HepG2 (cell line): ENCODE measurements around the gene LIME1. TPM values are rescaled to one million over a fixed set of nuclear protein-coding genes. Genes with fewer than 3 reads are reported as not detected.

Experiments used
- CEBPB ChIP-seq: IDR thresholded peaks from 2 replicates; pipeline ENCODE4 v1.6.1; 2011; ENCODE audit warnings: low read depth, low read length, improper control_type of control experiment, borderline replicate concordance
- DMAP1 ChIP-seq: IDR thresholded peaks from 2 replicates; pipeline ENCODE4 v1.6.1; 2016
- IRX3 ChIP-seq: sonication (generic); formaldehyde crosslinking; IDR thresholded peaks from 2 replicates; pipeline ENCODE4 v1.8.1; 2023; ENCODE audit warnings: mild to moderate bottlenecking, low read depth, missing genetic modification reagents, borderline replicate concordance
- NFIB ChIP-seq: sonication (generic); formaldehyde crosslinking; IDR thresholded peaks from 2 replicates; pipeline ENCODE4 v1.9.0; 2021; ENCODE audit warnings: missing genetic modification reagents, mild to moderate bottlenecking, borderline replicate concordance
- RFX1 ChIP-seq: fragments of 450-650 bp; IDR thresholded peaks from 2 replicates; pipeline ENCODE4 v1.6.1; 2017
- SETDB1 ChIP-seq: sonication (generic); formaldehyde crosslinking; IDR thresholded peaks from 2 replicates; pipeline ENCODE4 v1.5.1; 2020; ENCODE audit warnings: missing genetic modification reagents, mild to moderate bottlenecking, borderline replicate concordance
- ZIK1 ChIP-seq: sonication (generic); formaldehyde crosslinking; IDR thresholded peaks from 2 replicates; pipeline ENCODE4 v1.5.0; 2020; ENCODE audit warnings: mild to moderate bottlenecking, low read depth, missing genetic modification reagents, borderline replicate concordance
- ZNF607 ChIP-seq: sonication (generic); formaldehyde crosslinking; IDR thresholded peaks from 2 replicates; pipeline ENCODE4 v1.5.1; 2020; ENCODE audit warnings: missing genetic modification reagents, mild to moderate bottlenecking, borderline replicate concordance
- ZNF713 ChIP-seq: sonication (generic); formaldehyde crosslinking; IDR thresholded peaks from 2 replicates; pipeline ENCODE4 v1.4.0; 2020; ENCODE audit warnings: mild to moderate bottlenecking, missing genetic modification reagents
- polyA plus RNA-seq, 8 experiments: library from polyadenylated mRNA; depleted of rRNA in 3 of 8; stranded (reverse) in 7 of 8; unstranded in 1 of 8; fragments of >200 nt; fragmentation: Illumina TruSeq in 4 of 8; extraction: Trizol in 4 of 8; gene quantifications; 2 replicates each; pipeline versions ENCODE4 v1.2.1 to v1.2.3, GENCODE V29; 2011 to 2016; ENCODE audit warnings: low read depth in 4 of 8, missing spikeins in 1 of 8, mixed read lengths in 1 of 8; ENCODE audit not compliant: insufficient read depth in 1 of 8
- total RNA-seq, 5 experiments: library from RNA; depleted of rRNA; stranded (reverse); fragments of >200 nt; fragmentation: Illumina TruSeq; extraction: Trizol; gene quantifications; 2 replicates each; pipeline ENCODE4 v1.2.3, GENCODE V29; 2016; ENCODE audit warnings: low read depth in 1 of 5
- TF ChIP-seq, protein P1 (sequence below): sonication (generic); formaldehyde crosslinking; IDR thresholded peaks from 2 replicates; pipeline ENCODE4 v1.4.0; 2020; ENCODE audit warnings: mild to moderate bottlenecking, low read depth, missing genetic modification reagents
- TF ChIP-seq, protein P2 (sequence below): IDR thresholded peaks from 2 replicates; pipeline ENCODE4 v1.6.1; 2016; ENCODE audit warnings: missing biosample characterization, missing genetic modification reagents, low read depth
- TF ChIP-seq, protein P3 (sequence below): IDR thresholded peaks from 2 replicates; pipeline ENCODE4 v1.6.1; 2018; ENCODE audit warnings: missing genetic modification reagents, mild to moderate bottlenecking, missing compliant biosample characterization
- TF ChIP-seq, protein P4 (sequence below): sonication (generic); formaldehyde crosslinking; IDR thresholded peaks from 2 replicates; pipeline ENCODE4 v1.9.0; 2022; ENCODE audit warnings: missing genetic modification reagents, mild to moderate bottlenecking, borderline replicate concordance
- TF ChIP-seq, protein P5 (sequence below), 2 experiments: sonication (generic) in 1 of 2; formaldehyde crosslinking in 1 of 2; IDR thresholded peaks; 2 replicates each; pipeline versions ENCODE4 v1.4.0 to v1.6.1; 2016 to 2020; ENCODE audit warnings: borderline replicate concordance in 1 of 2, low read depth in 1 of 2, mild to moderate bottlenecking in 1 of 2, missing genetic modification reagents in 1 of 2
- TF ChIP-seq, protein P6 (sequence below): sonication (generic); formaldehyde crosslinking; IDR thresholded peaks from 2 replicates; pipeline ENCODE4 v1.5.0; 2020; ENCODE audit warnings: missing genetic modification reagents

Gene LIME1
- total and polyA plus RNA-seq, 2 of the 13 experiments (the other 11 are each of a cell fraction or from before 2014, with no cell fraction given) = 13.0 to 61.5 TPM

DNA sequence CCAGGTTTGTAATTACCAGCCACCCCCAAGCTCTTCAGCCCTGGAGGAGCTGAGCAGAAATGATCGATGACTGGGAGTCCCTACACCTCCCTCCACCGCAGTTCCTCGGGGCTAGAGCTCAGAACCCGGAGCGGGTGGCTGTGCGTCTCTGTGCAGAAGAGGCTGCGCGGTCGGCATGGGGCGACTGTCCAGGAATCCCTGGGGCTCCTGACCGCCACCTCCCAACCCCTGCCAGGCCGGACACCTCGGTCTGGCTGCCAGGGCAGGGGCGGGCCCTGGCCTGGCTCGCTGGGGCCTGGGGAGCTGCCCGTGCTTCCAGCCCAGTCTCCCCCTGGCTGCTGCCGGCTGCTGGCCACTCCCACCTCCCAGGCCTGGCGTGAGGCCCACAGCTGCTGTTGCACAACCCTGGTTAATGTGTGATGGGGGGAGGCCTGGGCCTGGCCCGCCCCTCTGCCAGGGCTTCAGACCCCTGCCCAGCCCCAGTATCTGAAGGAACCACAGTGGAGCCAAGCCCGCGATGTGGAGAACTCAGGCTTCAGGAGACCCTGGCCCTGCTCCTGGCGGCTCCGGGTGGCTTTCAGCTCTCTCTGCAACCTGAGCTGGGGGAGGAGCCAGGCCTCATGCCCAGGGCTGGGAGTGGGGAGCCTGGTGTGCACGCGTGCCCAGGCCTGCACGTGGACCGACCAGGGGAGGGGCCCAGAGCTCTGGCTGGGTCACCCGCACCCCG, 4.3 kb downstream of the LIME1 start (continued):
- TF ChIP-seq IRX3 (CRISPR knock-in tag) (peak; percentile 82; the same call in 1 of the 2 replicates), RFX1 (no peak), ZNF713 (0 out of 2 replicates have a peak, but pooled peaks have one; percentile 64), DMAP1 (CRISPR knock-in tag) (peak; percentile 97), NFIB (CRISPR knock-in tag) (peak; percentile 86; the same call in 1 of the 2 replicates), ZIK1 (CRISPR knock-in tag) (peak; percentile 77), CEBPB (peak; percentile 100), SETDB1 (CRISPR knock-in tag) (no peak), ZNF607 (peak; percentile 97)
- TF ChIP-seq, protein P1, sequence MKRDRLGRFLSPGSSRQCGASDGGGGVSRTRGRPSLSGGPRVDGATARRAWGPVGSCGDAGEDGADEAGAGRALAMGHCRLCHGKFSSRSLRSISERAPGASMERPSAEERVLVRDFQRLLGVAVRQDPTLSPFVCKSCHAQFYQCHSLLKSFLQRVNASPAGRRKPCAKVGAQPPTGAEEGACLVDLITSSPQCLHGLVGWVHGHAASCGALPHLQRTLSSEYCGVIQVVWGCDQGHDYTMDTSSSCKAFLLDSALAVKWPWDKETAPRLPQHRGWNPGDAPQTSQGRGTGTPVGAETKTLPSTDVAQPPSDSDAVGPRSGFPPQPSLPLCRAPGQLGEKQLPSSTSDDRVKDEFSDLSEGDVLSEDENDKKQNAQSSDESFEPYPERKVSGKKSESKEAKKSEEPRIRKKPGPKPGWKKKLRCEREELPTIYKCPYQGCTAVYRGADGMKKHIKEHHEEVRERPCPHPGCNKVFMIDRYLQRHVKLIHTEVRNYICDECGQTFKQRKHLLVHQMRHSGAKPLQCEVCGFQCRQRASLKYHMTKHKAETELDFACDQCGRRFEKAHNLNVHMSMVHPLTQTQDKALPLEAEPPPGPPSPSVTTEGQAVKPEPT (CRISPR knock-in tag) = 0 out of 2 replicates have a peak, but pooled peaks have one; percentile 31
- TF ChIP-seq, protein P2, sequence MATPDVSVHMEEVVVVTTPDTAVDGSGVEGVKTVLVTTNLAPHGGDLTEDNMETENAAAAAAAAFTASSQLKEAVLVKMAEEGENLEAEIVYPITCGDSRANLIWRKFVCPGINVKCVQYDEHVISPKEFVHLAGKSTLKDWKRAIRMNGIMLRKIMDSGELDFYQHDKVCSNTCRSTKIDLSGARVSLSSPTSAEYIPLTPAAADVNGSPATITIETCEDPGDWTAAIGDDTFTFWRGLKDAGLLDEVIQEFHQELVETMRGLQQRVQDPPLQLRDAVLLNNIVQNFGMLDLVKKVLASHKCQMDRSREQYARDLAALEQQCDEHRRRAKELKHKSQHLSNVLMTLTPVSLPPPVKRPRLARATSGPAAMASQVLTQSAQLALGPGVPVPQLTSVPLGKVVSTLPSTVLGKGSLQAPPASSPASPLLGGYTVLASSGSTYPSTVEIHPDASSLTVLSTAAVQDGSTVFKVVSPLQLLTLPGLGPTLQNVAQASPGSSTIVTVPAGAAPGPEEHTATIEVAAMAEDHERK = peak; percentile 57; the same call in 1 of the 2 replicates
- TF ChIP-seq, protein P3, sequence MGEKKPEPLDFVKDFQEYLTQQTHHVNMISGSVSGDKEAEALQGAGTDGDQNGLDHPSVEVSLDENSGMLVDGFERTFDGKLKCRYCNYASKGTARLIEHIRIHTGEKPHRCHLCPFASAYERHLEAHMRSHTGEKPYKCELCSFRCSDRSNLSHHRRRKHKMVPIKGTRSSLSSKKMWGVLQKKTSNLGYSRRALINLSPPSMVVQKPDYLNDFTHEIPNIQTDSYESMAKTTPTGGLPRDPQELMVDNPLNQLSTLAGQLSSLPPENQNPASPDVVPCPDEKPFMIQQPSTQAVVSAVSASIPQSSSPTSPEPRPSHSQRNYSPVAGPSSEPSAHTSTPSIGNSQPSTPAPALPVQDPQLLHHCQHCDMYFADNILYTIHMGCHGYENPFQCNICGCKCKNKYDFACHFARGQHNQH = peak; percentile 90; the same call in 1 of the 2 replicates
- TF ChIP-seq, protein P4, sequence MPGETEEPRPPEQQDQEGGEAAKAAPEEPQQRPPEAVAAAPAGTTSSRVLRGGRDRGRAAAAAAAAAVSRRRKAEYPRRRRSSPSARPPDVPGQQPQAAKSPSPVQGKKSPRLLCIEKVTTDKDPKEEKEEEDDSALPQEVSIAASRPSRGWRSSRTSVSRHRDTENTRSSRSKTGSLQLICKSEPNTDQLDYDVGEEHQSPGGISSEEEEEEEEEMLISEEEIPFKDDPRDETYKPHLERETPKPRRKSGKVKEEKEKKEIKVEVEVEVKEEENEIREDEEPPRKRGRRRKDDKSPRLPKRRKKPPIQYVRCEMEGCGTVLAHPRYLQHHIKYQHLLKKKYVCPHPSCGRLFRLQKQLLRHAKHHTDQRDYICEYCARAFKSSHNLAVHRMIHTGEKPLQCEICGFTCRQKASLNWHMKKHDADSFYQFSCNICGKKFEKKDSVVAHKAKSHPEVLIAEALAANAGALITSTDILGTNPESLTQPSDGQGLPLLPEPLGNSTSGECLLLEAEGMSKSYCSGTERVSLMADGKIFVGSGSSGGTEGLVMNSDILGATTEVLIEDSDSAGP (CRISPR knock-in tag) = peak; percentile 97
- TF ChIP-seq, protein P5, sequence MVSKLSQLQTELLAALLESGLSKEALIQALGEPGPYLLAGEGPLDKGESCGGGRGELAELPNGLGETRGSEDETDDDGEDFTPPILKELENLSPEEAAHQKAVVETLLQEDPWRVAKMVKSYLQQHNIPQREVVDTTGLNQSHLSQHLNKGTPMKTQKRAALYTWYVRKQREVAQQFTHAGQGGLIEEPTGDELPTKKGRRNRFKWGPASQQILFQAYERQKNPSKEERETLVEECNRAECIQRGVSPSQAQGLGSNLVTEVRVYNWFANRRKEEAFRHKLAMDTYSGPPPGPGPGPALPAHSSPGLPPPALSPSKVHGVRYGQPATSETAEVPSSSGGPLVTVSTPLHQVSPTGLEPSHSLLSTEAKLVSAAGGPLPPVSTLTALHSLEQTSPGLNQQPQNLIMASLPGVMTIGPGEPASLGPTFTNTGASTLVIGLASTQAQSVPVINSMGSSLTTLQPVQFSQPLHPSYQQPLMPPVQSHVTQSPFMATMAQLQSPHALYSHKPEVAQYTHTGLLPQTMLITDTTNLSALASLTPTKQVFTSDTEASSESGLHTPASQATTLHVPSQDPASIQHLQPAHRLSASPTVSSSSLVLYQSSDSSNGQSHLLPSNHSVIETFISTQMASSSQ (IDR thresholded peaks at IDR 0.05; ENCODE audit: low read depth) = peak; percentile 99
- TF ChIP-seq, protein P5 (CRISPR knock-in tag; IDR thresholded peaks at IDR 0.05; ENCODE audit: borderline replicate concordance) = peak; percentile 100
- TF ChIP-seq, protein P6, sequence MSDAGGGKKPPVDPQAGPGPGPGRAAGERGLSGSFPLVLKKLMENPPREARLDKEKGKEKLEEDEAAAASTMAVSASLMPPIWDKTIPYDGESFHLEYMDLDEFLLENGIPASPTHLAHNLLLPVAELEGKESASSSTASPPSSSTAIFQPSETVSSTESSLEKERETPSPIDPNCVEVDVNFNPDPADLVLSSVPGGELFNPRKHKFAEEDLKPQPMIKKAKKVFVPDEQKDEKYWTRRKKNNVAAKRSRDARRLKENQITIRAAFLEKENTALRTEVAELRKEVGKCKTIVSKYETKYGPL (CRISPR knock-in tag) = peak; percentile 94
